Smooth muscle cell (in vitro differentiated cells): Measurements from ENCODE around the gene WTIP. TPM values are rescaled to one million over a fixed set of nuclear protein-coding genes. Genes with fewer than 3 reads are reported as not detected.

ENCODE experiments used
- DNase-seq: peaks from one replicate; lab custom pipeline; 2025; ENCODE audit not compliant: unreplicated experiment; lab: John Stamatoyannopoulos, UW
- H2AFZ ChIP-seq: fragments of 200-600 bp; sonication (generic); 2 replicates; pipeline ENCODE4 v1.6.0; 2016; ENCODE audit warnings: antibody characterized with exemption, low read depth, mild to moderate bottlenecking
- H3F3A ChIP-seq: fragments of 200-600 bp; sonication (generic); 2 replicates; pipeline ENCODE4 v1.6.0; 2017; ENCODE audit warnings: antibody characterized with exemption, low read depth
- H3K27ac ChIP-seq: fragments of 200-600 bp; sonication (generic); 2 replicates; pipeline ENCODE4 v1.5.1; 2016; ENCODE audit warnings: low read depth, mild to moderate bottlenecking
- H3K27me3 ChIP-seq: fragments of 200-600 bp; sonication (generic); 2 replicates; pipeline ENCODE4 v1.6.1; 2016; ENCODE audit warnings: low read depth, mild to moderate bottlenecking
- H3K36me3 ChIP-seq: fragments of 200-600 bp; sonication (generic); 2 replicates; pipeline ENCODE4 v1.5.1; 2016; ENCODE audit warnings: low read depth
- H3K4me1 ChIP-seq: fragments of 200-600 bp; sonication (generic); 2 replicates; pipeline ENCODE4 v1.5.1; 2016; ENCODE audit warnings: low read depth
- H3K4me2 ChIP-seq: fragments of 200-600 bp; sonication (generic); 2 replicates; pipeline ENCODE4 v1.6.0; 2016; ENCODE audit warnings: mild to moderate bottlenecking
- H3K4me3 ChIP-seq: fragments of 200-600 bp; sonication (generic); 2 replicates; pipeline ENCODE4 v1.5.1; 2016; ENCODE audit warnings: mild to moderate bottlenecking
- H3K79me2 ChIP-seq: fragments of 200-600 bp; sonication (generic); 2 replicates; pipeline ENCODE4 v1.6.0; 2016; ENCODE audit warnings: low read depth, mild to moderate bottlenecking
- H3K9ac ChIP-seq: fragments of 200-600 bp; sonication (generic); 2 replicates; pipeline ENCODE4 v1.6.0; 2016; ENCODE audit warnings: low read depth
- H3K9me3 ChIP-seq: fragments of 200-600 bp; sonication (generic); replicated peaks from 2 replicates; pipeline ENCODE4 v1.5.1; 2016; ENCODE audit warnings: low read depth
- H4K20me1 ChIP-seq: fragments of 200-600 bp; sonication (generic); 2 replicates; pipeline ENCODE4 v1.6.0; 2016; ENCODE audit warnings: low read depth
- WGBS: methylation state at CpG from one replicate; pipeline ENCODE4 v1.1.7; 2016; ENCODE audit warnings: low lambda C conversion rate; 5-methylcytosine and 5-hydroxymethylcytosine counted together
- polyA plus RNA-seq: library from polyadenylated mRNA; unstranded; fragments of >200 nt; fragmentation: Nextera tagmentation; extraction: Ambion mirVana; gene quantifications from 2 replicates; pipeline ENCODE4 v1.2.1, GENCODE V29; 2016
- total RNA-seq: library from RNA; depleted of rRNA; stranded (reverse); fragments of >200 nt; gene quantifications from 2 replicates; pipeline ENCODE4 v1.2.3, GENCODE V29; 2014
- TF ChIP-seq, protein P1 (sequence below): fragments of 200-600 bp; sonication (generic); IDR thresholded peaks from 2 replicates; pipeline ENCODE4 v1.5.1; 2017; ENCODE audit warnings: borderline replicate concordance, mild to moderate bottlenecking, antibody characterized with exemption; ENCODE audit not compliant: insufficient read depth, poor library complexity, severe bottlenecking

WTIP gene
- total and polyA plus RNA-seq, 2 experiments from 2014 or later: 13.8 to 16.0 TPM

DNA sequence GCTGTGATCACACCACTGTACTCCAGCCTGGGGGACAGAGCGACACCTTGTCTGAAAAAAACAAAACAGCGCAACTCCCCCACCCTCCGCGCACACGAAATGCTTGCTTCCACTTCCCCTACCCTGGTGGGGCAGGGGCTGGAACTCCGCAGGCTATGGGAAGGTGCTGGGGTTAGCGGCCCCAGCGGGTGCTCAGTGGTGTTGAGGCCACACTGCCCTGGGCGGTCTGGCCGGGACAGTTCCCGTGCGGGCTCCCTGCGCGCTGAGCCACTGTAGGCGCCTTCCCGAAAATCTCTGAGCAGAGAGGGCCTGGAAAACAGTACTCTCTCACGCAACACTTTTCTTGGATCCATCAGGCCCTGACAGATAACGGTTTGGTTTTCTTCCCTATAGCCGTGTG, 1.1 kb upstream of the WTIP start:
- Histone ChIP-seq H3K4me3 (peak overlapping the region; percentile 60), H2AFZ (no peak overlapping the region), H3K4me2 (peak overlapping the region; percentile 97), H3K9ac (no peak overlapping the region), H3K4me1 (peaks cover 10% of the 10 kb centered on the region), H3K36me3 (no peaks in the 10 kb centered on the region), H3K27me3 (no peaks in the 10 kb centered on the region), H4K20me1 (peaks cover 31% of the 10 kb centered on the region), H3K9me3 (no peaks in the 10 kb centered on the region), H3K27ac (peak overlapping the region; percentile 63), H3F3A (no peaks in the 10 kb centered on the region), H3K79me2 (peaks cover 34% of the 10 kb centered on the region)
- 85% methylated on average over 19 of the region's 19 CpGs for WGBS
- DNase-seq: no peak
- TF ChIP-seq, protein P1, sequence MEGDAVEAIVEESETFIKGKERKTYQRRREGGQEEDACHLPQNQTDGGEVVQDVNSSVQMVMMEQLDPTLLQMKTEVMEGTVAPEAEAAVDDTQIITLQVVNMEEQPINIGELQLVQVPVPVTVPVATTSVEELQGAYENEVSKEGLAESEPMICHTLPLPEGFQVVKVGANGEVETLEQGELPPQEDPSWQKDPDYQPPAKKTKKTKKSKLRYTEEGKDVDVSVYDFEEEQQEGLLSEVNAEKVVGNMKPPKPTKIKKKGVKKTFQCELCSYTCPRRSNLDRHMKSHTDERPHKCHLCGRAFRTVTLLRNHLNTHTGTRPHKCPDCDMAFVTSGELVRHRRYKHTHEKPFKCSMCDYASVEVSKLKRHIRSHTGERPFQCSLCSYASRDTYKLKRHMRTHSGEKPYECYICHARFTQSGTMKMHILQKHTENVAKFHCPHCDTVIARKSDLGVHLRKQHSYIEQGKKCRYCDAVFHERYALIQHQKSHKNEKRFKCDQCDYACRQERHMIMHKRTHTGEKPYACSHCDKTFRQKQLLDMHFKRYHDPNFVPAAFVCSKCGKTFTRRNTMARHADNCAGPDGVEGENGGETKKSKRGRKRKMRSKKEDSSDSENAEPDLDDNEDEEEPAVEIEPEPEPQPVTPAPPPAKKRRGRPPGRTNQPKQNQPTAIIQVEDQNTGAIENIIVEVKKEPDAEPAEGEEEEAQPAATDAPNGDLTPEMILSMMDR: no peak

DNA sequence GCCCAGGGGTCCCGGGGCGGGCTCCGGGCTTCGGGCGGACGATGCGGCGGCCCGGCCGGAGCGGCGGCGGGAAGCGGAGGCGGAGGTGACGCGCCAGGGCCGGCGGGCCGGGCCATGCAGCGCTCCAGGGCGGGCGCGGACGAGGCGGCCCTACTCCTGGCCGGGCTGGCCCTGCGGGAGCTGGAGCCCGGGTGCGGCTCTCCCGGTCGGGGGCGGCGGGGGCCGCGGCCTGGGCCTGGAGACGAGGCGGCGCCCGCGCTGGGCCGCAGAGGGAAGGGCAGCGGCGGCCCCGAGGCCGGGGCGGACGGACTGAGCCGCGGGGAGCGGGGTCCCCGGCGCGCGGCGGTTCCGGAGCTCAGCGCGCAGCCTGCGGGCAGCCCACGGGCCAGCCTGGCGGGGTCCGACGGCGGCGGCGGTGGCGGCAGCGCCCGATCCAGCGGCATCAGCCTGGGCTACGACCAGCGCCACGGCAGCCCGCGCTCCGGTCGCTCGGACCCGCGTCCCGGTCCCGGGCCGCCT, 362 bp downstream of the WTIP start:
- TF ChIP-seq, protein P1: no peak
- Histone ChIP-seq H3K36me3 (no peaks in the 10 kb centered on the region), H4K20me1 (peaks cover 45% of the 10 kb centered on the region), H2AFZ (no peak overlapping the region), H3K79me2 (peaks cover 48% of the 10 kb centered on the region), H3K27ac (no peak overlapping the region), H3K9me3 (no peaks in the 10 kb centered on the region), H3K9ac (no peak overlapping the region), H3K27me3 (no peaks in the 10 kb centered on the region), H3K4me1 (peaks cover 10% of the 10 kb centered on the region), H3K4me2 (peak overlapping the region; percentile 92), H3K4me3 (peak overlapping the region; percentile 84), H3F3A (no peaks in the 10 kb centered on the region)
- no peak for DNase-seq
- WGBS: 4% methylated on average over 14 of the region's 84 CpGs

DNA sequence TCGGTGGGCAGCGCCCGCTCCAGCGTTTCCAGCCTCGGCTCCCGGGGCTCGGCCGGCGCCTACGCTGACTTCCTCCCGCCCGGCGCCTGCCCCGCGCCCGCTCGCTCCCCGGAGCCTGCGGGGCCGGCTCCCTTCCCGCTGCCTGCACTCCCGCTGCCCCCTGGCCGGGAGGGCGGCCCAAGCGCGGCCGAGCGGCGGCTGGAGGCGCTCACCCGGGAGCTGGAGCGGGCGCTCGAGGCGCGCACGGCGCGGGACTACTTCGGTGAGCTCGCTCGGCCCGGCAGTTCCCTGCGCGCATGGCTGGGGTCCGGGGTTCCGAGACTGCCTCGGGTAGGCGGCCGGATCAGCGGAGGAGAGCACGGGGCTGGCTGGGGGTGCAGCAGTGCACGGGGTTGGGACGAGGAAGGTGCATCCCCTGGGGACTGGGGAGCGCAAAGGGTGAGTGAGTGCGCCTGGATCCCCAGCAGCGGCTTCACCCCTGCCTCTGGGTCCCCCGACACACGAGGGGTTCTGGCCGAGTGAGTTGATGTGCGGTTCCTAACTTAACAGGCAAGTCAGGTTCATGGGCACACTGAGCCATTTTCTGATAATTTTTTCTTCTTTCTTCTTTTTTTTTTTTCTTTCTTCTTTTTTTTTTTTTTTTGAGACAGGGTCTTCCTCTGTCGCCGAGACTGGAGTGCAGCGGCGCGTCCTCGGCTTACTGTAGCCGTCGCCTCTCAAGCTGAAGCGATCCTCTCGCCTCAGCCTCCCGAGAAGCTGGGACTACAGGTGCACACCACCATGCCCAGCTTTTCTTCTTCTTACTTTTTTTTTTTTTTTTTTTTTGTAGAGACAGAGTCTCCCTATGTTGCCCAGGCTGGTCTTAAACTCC, 1.1 kb downstream of the WTIP start:
- Histone ChIP-seq H3K9me3 (no peaks in the 10 kb centered on the region), H3K79me2 (peaks cover 55% of the 10 kb centered on the region), H4K20me1 (peaks cover 52% of the 10 kb centered on the region), H3K4me2 (peak overlapping the region; percentile 92), H3K27ac (no peak overlapping the region), H3K36me3 (no peaks in the 10 kb centered on the region), H3F3A (no peaks in the 10 kb centered on the region), H3K4me3 (peak overlapping the region; percentile 84), H3K27me3 (no peaks in the 10 kb centered on the region), H3K9ac (peak overlapping the region; percentile 47), H3K4me1 (peaks cover 10% of the 10 kb centered on the region), H2AFZ (no peak overlapping the region)
- no peak for DNase-seq
- WGBS: 3% methylated on average over 67 of the region's 72 CpGs
- TF ChIP-seq, protein P1: no peak
